Mucosa of descending colon (tissue), 3 donors: ENCODE data around the gene MTFP1. TPM values are rescaled to one million over a fixed set of nuclear protein-coding genes. Genes with fewer than 3 reads are reported as not detected.
A peak's percentile ranks its signal among the peaks of the same experiment; 100 is the strongest.
"Not testable (repeated sequence)": the region's sequence is repeated elsewhere in the genome, so short reads cannot be mapped to it uniquely, and the experiment has no call there.

Experiments used
- ATAC-seq: fragments of 200-7000 bp; cut with Tn5 transposase; one replicate; pipeline ENCODE4 v1.9.1; 2020; ENCODE audit warnings: mild to moderate bottlenecking, moderate library complexity
- DNase-seq, 3 donors: peaks; one replicate each; pipeline ENCODE4 v3.0.0-alpha.2; 2020
- H3K36me3 ChIP-seq: fragments of 200-600 bp; one replicate; pipeline ENCODE4 v1.8.0; 2021; ENCODE audit warnings: low read depth, mild to moderate bottlenecking
- H3K4me1 ChIP-seq: fragments of 200-600 bp; one replicate; pipeline ENCODE4 v1.8.0; 2021; ENCODE audit warnings: low read depth, mild to moderate bottlenecking
- H3K4me3 ChIP-seq: fragments of 200-600 bp; one replicate; pipeline ENCODE4 v1.8.0; 2021; ENCODE audit warnings: mild to moderate bottlenecking
- H3K9me3 ChIP-seq: fragments of 200-600 bp; one replicate; pipeline ENCODE4 v1.8.0; 2021; ENCODE audit warnings: mild to moderate bottlenecking
- CTCF ChIP-seq: fragments of 200-600 bp; IDR thresholded peaks from one replicate; pipeline ENCODE4 v1.8.0; 2022; ENCODE audit warnings: antibody characterized with exemption, mild to moderate bottlenecking
- intact Hi-C, 2 donors: fragments of 100-400 bp; cut with DNase I in 1 of 2; cut with micrococcal nuclease in 1 of 2; formaldehyde crosslinking; loops; one replicate each; pipeline versions ENCODE4 v1.11.0 to v1.11.1; 2022; cut with DNase I, micrococcal nuclease
- total RNA-seq, 3 donors: library from RNA; stranded (reverse); fragmentation: NEBNext Ultra II Directional in 2 of 3; extraction: Animal tissue kit (Norgen Biotek cat#: 25700) in 2 of 3; gene quantifications; one replicate each; pipeline versions ENCODE4 v1.2.1 to v1.2.4, GENCODE V29; 2021 to 2023
- donor health status: DM: no; HTN: no; CAD: no; lungs with moderate emphysema.
- donor health status: DM: no; HTN: no; CAD: no.
- donor health status: DM: no; HTN: yes; CAD: no.

Gene MTFP1
- total RNA-seq, 3 donors from 2014 or later = 14.0 to 26.0 (median 25.3) TPM

DNA sequence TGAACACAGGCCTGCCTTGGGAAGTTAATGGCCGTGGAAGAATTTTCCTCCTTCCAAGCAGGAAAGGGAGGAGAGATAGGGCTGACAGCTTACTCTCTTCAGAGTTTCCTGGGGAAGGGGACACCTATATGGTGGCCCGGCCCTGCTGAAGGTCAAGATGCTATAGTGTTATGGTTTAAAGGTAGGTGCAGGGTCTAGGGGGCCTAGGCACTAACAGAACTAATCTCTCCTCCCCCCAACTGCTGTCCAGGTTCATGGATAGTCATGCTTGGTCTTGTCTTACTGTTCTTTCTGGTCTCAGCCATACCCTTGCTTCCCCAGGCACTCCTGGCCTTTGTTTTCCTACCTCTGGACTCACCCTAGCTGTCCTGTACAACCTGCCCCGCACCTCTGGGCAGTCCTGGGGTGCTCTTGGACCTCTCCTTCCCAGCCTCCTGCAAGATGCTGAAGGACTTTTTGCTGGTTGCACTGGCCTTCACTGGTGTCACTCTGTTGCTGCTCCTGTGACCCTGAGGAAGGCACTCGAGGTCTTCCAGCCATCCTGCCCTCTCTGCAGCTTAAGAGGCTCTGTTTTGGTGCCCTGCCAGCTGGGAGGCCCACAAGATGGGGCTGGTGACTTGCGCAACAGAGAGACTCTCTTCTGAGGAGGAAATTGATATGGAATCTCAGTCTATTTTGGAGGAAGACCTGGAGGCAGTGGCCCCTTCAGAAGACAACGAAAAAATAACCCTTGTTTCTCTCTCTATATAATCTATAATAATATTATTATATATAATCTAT, 28.4 kb downstream of the MTFP1 start:
- ATAC-seq (no peak), DNase-seq (no peak)
- intact Hi-C loops = no loop called here

GRCh38 chr22:30455075-30455840, 29.7 kb downstream of the MTFP1 start:
- intact Hi-C loops = no loop called here
- ATAC-seq = no peak
- Histone ChIP-seq H3K4me3 (no peak overlapping the region), H3K4me1 (no peaks in the 10 kb centered on the region), H3K9me3 (no peaks in the 10 kb centered on the region), H3K36me3 (no peaks in the 10 kb centered on the region)
- DNase-seq = no peak
- TF ChIP-seq CTCF = no peak

More for the DNA sequence above, 28.4 kb downstream of the MTFP1 start:
- Histone ChIP-seq H3K9me3 (no peaks in the 10 kb centered on the region), H3K36me3 (no peaks in the 10 kb centered on the region), H3K4me1 (no peaks in the 10 kb centered on the region), H3K4me3 (no peak overlapping the region)
- TF ChIP-seq CTCF = no peak

DNA sequence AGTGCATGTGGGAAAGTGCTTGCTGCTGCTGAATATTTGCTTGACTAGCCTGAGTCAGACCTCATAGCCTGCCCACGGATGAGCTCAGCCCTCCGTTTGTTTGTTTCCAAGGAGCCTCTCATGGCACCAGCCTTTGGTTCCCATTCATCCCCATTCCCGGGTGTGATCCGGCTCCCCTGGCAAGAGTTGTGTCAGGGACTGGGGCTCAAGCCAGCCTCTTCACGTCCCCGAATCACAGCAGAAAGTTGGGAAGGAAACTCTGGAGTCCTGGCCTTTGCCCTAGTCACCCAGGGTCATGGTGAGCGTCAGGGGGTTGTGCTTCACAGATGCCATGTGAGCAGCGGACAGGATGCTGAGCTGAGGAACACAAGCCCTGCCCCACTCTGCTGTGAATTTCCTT, 32.4 kb downstream of the MTFP1 start:
- ATAC-seq (no peak), DNase-seq (no peak)
- TF ChIP-seq CTCF = no peak
- Histone ChIP-seq H3K4me3 (no peak overlapping the region), H3K36me3 (no peaks in the 10 kb centered on the region), H3K9me3 (no peaks in the 10 kb centered on the region), H3K4me1 (no peaks in the 10 kb centered on the region)
- intact Hi-C loops = no loop called here

GRCh38 chr22:30459181-30460052, 33.8 kb downstream of the MTFP1 start:
- Histone ChIP-seq H3K4me3 (no peak overlapping the region), H3K4me1 (no peaks in the 10 kb centered on the region), H3K36me3 (no peaks in the 10 kb centered on the region), H3K9me3 (no peaks in the 10 kb centered on the region)
- intact Hi-C loops = no loop called here
- no peak for TF ChIP-seq CTCF
- peak in 1 of 3 donors; percentile 16 for DNase-seq
- no peak for ATAC-seq

GRCh38 chr22:30460147-30460546, 34.6 kb downstream of the MTFP1 start:
- ATAC-seq = peak; percentile 54
- no peak for TF ChIP-seq CTCF
- Histone ChIP-seq H3K4me3 (no peak overlapping the region), H3K9me3 (no peaks in the 10 kb centered on the region), H3K36me3 (no peaks in the 10 kb centered on the region), H3K4me1 (no peaks in the 10 kb centered on the region)
- intact Hi-C loops = no loop called here
- DNase-seq = peak in 2 of 3 donors; percentile 42 to 53

GRCh38 chr22:30460555-30460954, 35.0 kb downstream of the MTFP1 start:
- DNase-seq, H3K4me3 ChIP-seq, H3K4me1 ChIP-seq, H3K36me3 ChIP-seq, ATAC-seq, H3K9me3 ChIP-seq, intact Hi-C loops: not testable (repeated sequence)
